ENCODE measurements around the gene VOPP1.

The VOPP1 gene

DNA sequence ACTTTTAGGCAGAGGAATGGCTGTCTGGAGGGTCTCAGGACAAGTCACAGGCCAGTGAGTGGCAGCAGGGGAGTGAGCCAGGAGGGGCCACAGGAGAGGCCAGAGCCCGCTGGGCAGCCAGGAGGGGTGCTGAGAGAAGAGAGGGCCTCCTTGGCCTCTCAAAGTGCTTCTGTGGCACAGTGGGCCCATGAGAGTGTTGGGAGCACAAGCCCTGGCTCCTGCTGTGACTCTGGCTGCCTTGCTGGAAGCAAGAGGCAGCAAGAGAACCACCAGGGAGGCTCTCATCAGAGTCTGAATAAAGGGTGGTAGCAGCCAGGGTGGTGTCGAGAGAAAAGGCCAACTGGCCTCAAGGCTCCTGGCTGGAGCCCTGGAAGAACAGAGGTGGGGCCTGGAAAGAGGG, 91.1 kb downstream of the VOPP1 start:
- TF ChIP-seq, protein P1, sequence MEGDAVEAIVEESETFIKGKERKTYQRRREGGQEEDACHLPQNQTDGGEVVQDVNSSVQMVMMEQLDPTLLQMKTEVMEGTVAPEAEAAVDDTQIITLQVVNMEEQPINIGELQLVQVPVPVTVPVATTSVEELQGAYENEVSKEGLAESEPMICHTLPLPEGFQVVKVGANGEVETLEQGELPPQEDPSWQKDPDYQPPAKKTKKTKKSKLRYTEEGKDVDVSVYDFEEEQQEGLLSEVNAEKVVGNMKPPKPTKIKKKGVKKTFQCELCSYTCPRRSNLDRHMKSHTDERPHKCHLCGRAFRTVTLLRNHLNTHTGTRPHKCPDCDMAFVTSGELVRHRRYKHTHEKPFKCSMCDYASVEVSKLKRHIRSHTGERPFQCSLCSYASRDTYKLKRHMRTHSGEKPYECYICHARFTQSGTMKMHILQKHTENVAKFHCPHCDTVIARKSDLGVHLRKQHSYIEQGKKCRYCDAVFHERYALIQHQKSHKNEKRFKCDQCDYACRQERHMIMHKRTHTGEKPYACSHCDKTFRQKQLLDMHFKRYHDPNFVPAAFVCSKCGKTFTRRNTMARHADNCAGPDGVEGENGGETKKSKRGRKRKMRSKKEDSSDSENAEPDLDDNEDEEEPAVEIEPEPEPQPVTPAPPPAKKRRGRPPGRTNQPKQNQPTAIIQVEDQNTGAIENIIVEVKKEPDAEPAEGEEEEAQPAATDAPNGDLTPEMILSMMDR (IDR thresholded peaks at IDR 0.05; ENCODE audit: borderline replicate concordance, insufficient read depth, low read depth, low read length): no peak
- H3K4me3 ChIP-seq (ENCODE audit: low read depth, low read length): no peak overlapping the region

DNA sequence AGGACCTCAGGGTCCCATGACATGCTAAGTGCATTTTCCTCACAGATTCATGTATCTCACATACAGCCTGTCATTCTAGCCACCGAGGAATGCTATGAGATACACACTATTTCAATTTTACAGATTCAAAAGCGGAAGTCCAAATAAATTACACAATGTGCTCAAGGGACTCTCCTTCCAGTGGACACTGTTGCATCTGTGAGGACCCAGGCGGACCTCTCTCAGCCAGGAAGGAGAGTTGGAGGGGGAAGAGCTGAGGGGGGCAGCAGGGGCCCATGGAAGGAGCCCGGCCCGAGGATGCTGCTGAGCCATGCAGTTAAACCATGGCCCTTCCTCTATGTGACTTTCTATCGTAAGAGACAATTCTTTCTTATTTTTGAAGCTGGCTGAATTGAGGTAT, 93.6 kb downstream of the VOPP1 start:
- TF ChIP-seq, protein P1 (IDR thresholded peaks at IDR 0.05; ENCODE audit: borderline replicate concordance, insufficient read depth, low read depth, low read length): no peak
- H3K4me3 ChIP-seq (ENCODE audit: low read depth, low read length): no peak overlapping the region

DNA sequence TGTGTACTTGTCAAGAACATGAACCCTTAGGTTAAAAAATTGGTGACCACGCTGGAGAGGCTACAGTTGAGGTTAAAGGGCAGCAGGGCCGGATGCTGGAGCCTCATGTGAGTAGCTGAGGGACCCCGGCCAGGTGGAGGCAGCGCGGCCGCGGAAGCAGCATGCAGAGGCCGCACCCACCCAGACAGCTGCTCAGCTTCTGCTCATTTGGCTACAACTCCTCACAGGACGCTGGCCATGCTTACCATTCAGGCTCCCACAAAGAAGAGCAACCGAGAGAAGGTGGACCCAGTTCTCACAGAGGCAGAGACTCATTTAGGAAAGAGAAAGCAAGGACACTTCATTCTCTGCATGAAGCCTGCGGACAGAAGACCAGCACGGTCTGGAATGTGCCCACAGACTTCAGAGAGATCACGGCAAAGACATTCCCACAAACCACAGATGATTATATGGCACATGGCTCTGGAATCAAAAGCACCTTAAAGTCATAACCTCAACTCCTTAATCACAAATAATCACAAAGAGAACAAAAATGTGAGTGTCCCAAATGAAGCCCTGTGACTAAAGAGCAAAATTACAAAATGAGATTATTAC, 94.4 kb downstream of the VOPP1 start:
- TF ChIP-seq, protein P1 (IDR thresholded peaks at IDR 0.05; ENCODE audit: borderline replicate concordance, insufficient read depth, low read depth, low read length): no peak
- H3K4me3 ChIP-seq (ENCODE audit: low read depth, low read length): no peak overlapping the region

DNA sequence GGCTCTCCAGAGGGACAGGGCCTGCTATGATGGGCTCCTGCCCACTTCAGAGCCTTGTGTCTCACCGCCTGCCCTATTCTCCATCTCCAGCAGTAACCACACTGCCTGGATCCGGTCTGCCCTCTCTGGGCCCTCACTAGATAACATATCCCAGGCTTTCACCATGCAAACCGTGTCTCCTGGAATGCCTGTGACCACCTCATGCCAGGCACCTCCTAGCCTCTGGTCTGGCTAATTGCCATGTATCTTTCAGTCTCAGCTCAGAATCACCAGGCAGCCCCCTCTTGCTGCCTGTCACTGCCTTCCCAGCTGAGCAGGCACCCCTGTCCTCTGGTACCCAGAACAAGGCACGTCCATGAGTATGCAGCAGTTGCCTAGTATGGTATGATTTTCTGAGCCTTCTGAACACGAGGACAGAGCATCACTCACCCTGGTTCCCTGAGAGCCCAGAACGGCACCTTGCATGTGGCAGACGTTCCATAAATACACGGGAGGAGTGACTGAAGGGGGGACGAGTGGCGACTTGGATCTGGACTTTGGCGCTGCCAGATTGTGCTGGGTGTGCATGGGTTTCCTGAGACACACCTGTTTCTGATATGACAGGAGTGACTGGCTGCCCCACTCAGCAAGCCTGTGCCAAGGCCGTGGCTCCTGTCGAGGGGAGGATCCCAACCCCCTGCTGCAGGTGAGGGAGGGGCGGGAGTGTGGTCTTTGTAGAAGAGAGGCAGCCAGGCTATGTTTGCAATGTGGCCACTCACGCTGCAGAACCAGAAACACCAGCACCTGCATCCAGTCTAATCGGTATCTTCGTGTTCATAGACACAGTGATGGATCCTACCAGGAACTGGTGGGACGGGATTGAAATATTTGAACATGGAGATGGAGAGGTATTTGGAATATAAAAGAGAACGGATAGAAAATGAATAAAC, 95.2 kb downstream of the VOPP1 start:
- TF ChIP-seq, protein P1 (IDR thresholded peaks at IDR 0.05; ENCODE audit: borderline replicate concordance, insufficient read depth, low read depth, low read length): no peak
- no peak overlapping the region for H3K4me3 ChIP-seq (ENCODE audit: low read depth, low read length)

DNA sequence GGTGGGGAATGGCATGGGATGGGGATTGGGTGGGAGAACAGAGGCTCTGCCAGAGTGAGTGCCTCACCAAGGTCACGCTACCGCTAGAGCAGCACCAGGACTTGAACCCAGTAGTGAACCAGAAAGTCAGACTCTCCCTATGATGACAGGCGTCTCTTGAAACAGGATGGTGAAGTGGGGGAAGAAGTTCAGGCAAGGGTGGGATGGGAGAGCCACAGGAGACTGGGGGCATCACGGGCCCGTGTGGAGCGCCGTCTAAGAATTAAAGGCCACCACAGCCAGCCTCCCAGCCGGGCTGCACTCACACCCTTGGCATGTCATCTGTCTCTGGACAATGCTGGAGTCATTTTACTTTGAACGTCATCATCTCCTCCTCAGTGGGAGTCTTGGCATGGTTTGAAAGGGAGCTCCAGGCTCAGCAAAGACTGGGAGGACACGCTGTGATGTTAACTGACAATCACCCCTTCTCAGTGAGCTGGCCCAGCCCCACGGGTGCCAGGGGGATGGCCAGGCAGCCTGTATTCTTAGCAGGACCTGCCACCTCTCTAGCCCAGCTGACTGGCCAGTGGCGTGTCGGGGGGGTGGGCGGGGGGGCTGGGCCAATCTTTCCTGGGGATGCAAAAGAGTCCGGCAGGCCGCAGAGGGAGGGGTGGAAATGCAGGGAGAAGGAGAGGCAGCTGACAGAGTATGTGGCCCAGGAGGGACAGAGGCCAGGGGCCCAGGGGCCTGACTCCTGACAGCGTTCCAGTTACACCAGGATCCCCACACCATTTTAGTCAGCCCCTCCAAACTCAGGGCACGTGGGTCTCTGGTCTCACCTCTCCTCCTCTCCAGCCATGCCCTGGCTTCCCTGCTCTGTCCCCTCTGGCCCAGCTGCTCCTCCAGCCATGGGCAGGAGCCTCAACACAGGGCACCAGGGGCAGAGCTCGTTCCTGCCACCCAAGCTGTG, 96.2 kb downstream of the VOPP1 start:
- TF ChIP-seq, protein P1 (IDR thresholded peaks at IDR 0.05; ENCODE audit: borderline replicate concordance, insufficient read depth, low read depth, low read length): no peak
- H3K4me3 ChIP-seq (ENCODE audit: low read depth, low read length): no peak overlapping the region

DNA sequence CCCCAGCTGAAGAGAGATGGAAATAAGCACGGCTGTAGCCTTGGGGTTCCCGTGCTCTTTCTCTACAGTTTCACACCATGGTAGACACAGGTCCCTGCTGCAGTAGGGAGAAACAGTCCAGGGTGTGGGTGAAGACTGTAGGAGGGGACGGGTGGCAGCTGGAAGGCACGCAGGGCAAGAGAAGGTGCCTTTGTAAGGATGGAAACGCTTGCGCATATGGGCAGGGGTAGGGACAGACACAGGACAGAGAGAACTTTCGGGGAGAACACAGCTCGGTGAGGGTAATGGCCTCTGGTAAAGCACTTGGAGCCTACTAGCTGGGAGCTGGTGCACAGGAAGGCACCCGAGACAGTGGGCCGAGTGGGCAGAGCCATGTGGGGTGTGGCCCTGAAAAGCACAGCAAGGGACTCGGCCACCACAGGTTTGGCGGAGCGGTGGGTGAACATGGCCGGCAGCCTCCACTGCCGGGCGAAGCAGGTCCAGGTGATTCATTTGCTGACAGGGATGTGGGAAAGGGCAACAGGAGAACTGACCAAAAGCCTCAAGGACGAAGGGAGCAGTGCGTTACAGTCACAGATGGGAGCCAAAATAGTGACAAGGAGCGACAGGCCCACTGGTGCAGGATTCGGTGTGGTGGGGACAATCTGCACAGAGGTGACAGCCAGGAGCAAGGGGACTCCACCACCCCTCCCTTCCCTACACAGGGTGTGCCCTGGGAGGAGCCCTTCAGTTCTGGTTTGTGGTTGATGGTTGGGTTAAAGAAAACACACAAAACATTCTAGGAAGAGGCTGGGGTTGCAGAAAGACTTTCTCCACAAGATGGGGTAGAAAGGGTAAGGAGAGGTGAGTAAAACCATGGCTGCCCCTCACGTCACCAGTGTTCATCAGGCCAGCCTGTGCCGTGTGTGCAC, 97.1 kb downstream of the VOPP1 start:
- no peak overlapping the region for H3K4me3 ChIP-seq (ENCODE audit: low read depth, low read length)
- TF ChIP-seq, protein P1 (IDR thresholded peaks at IDR 0.05; ENCODE audit: borderline replicate concordance, insufficient read depth, low read depth, low read length): no peak
